Neuronal stem cell (in vitro differentiated cells): Measurements from ENCODE around the gene TPCN2.
A peak's percentile ranks its signal among the peaks of the same experiment; 100 is the strongest.
"Not testable (repeated sequence)": the region's sequence is repeated elsewhere in the genome, so short reads cannot be mapped to it uniquely, and the experiment has no call there.

ENCODE experiments used
- DNase-seq: peaks from one replicate; pipeline ENCODE4 v3.0.0-alpha.2; 2013; ENCODE audit warnings: low spot score
- H2AFZ ChIP-seq: one replicate; pipeline ENCODE4 v1.6.1; 2013; ENCODE audit warnings: mild to moderate bottlenecking, low read length, inconsistent platforms
- H2AK5ac ChIP-seq: 2 replicates; pipeline ENCODE4 v1.6.1; 2013; ENCODE audit warnings: low read depth, mild to moderate bottlenecking, inconsistent platforms, low read length, moderate library complexity, mixed read lengths
- H2BK120ac ChIP-seq: 2 replicates; pipeline ENCODE4 v1.6.1; 2013; ENCODE audit warnings: low read depth, mild to moderate bottlenecking, inconsistent platforms, low read length, moderate library complexity, mixed read lengths
- H2BK12ac ChIP-seq: one replicate; pipeline ENCODE4 v1.6.1; 2013; ENCODE audit warnings: low read length, inconsistent platforms
- H2BK15ac ChIP-seq: 2 replicates; pipeline ENCODE4 v1.6.1; 2013; ENCODE audit warnings: mild to moderate bottlenecking, low read length, inconsistent platforms, mixed read lengths
- H2BK5ac ChIP-seq: one replicate; pipeline ENCODE4 v1.6.1; 2013; ENCODE audit warnings: inconsistent platforms, mild to moderate bottlenecking, low read length, moderate library complexity
- H3K14ac ChIP-seq: one replicate; pipeline ENCODE4 v1.6.1; 2013; ENCODE audit warnings: low read length, inconsistent platforms
- H3K18ac ChIP-seq: 2 replicates; pipeline ENCODE4 v1.6.1; 2013; ENCODE audit warnings: low read length, inconsistent platforms
- H3K23ac ChIP-seq: 2 replicates; pipeline ENCODE4 v1.6.1; 2013; ENCODE audit warnings: low read depth, mild to moderate bottlenecking, mixed read lengths, low read length, inconsistent platforms; ENCODE audit not compliant: poor library complexity
- H3K27ac ChIP-seq: replicated peaks from 3 replicates; pipeline ENCODE4 v1.5.1; 2013; ENCODE audit warnings: low read length, inconsistent platforms
- H3K27me3 ChIP-seq, 3 experiments: 2 replicates each; pipeline ENCODE4 v1.6.1; 2013; ENCODE audit warnings: low read length in 3 of 3, mild to moderate bottlenecking in 2 of 3, inconsistent platforms in 1 of 3, low read depth in 1 of 3, mixed read lengths in 1 of 3, moderate library complexity in 1 of 3; ENCODE audit not compliant: control insufficient read depth in 3 of 3, insufficient read depth in 3 of 3
- H3K36me3 ChIP-seq, 2 donors: replicated peaks in 1 of 2; 2 replicates each; pipeline ENCODE4 v1.6.1; 2013; ENCODE audit warnings: low read length in 2 of 2; ENCODE audit not compliant: control insufficient read depth in 2 of 2, insufficient read depth in 2 of 2
- H3K4ac ChIP-seq: 2 replicates; pipeline ENCODE4 v1.6.1; 2013; ENCODE audit warnings: inconsistent platforms, mild to moderate bottlenecking, low read length, moderate library complexity
- H3K4me1 ChIP-seq, 2 donors: 1 replicate in 1 of 2; 2 replicates in 1 of 2; pipeline ENCODE4 v1.6.1; 2013; ENCODE audit warnings: low read length in 2 of 2, low read depth in 1 of 2; ENCODE audit not compliant: control insufficient read depth in 2 of 2, insufficient read depth in 1 of 2
- H3K4me2 ChIP-seq: one replicate; pipeline ENCODE4 v1.6.1; 2013; ENCODE audit warnings: mild to moderate bottlenecking, low read length, inconsistent platforms; ENCODE audit not compliant: insufficient read depth, poor library complexity, severe bottlenecking
- H3K4me3 ChIP-seq, 2 donors: 2 replicates each; pipeline ENCODE4 v1.5.1; 2013; ENCODE audit warnings: low read length in 2 of 2, mild to moderate bottlenecking in 2 of 2, inconsistent platforms in 1 of 2, moderate library complexity in 1 of 2
- H3K79me1 ChIP-seq: one replicate; pipeline ENCODE4 v1.6.1; 2013; ENCODE audit warnings: low read depth, mild to moderate bottlenecking, inconsistent platforms, low read length, moderate library complexity
- H3K9ac ChIP-seq: one replicate; pipeline ENCODE4 v1.6.1; 2013; ENCODE audit warnings: mild to moderate bottlenecking, low read depth, low read length, inconsistent platforms; ENCODE audit not compliant: poor library complexity
- H3K9me3 ChIP-seq, 2 donors: replicated peaks in 1 of 2; 2 replicates each; pipeline versions ENCODE3 to v1.6.1; 2013; ENCODE audit warnings: low read length in 2 of 2, mild to moderate bottlenecking in 2 of 2, inconsistent platforms in 1 of 2, low read depth in 1 of 2, mixed read lengths in 1 of 2, moderate library complexity in 1 of 2; ENCODE audit not compliant: control insufficient read depth in 2 of 2, insufficient read depth in 1 of 2
- H4K8ac ChIP-seq: one replicate; pipeline ENCODE4 v1.6.1; 2013; ENCODE audit warnings: low read depth, mild to moderate bottlenecking, inconsistent platforms, low read length, moderate library complexity
- H4K91ac ChIP-seq: one replicate; pipeline ENCODE4 v1.6.1; 2013; ENCODE audit warnings: low read length, low read depth, mild to moderate bottlenecking, inconsistent platforms; ENCODE audit not compliant: poor library complexity
- WGBS, 2 donors: extraction: QIAGEN DNeasy Blood & Tissue Kit; methylation state at CpG; one replicate each; pipeline ENCODE4 v1.1.7; 2013; ENCODE audit warnings: missing lambda C conversion rate in 2 of 2, mixed read lengths in 1 of 2; ENCODE audit not compliant: insufficient read length in 2 of 2, insufficient replicate concordance in 1 of 2; ENCODE audit errors: extremely low coverage in 2 of 2; 5-methylcytosine and 5-hydroxymethylcytosine counted together

Gene TPCN2

DNA sequence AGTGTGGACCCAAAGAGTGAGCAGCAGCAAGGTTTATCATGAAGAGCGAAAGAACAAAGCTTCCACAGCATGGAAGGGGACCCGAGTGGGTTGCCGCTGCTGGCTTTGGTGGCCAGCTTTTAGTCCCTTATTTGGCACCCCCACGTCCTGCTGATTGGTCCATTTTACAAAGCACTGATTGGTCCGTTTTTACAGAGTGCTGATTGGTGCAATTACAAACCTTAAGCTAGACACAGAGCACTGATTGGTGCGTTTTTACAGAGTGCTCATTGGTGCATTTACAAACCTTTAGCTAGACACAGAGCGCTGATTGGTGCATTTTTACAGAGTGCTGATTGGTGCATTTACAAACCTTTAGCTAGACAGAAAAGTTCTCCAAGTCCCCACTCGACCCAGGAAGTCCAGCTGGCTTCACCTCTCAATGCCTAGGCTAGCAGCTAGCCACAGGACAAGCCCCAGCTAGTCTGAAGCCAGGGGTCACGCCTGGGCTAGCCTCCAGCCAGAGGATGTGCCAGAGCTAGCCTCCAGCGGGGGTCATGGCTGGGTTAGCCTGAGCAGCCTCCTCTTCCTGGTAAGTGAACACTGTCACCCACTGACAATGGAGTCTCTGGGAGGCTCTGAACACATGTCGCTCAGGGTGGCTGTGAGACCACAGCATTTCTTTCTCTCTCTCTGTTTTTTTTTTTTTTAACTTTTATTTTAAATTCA, 100.8 kb downstream of the TPCN2 start:
- not testable (repeated sequence) for H2AK5ac ChIP-seq, H2BK12ac ChIP-seq, H3K4ac ChIP-seq, H3K79me1 ChIP-seq, DNase-seq, H3K23ac ChIP-seq, H2BK15ac ChIP-seq, H3K36me3 ChIP-seq, H3K4me2 ChIP-seq, H2AFZ ChIP-seq, H2BK5ac ChIP-seq, H3K14ac ChIP-seq, H3K9ac ChIP-seq, H4K91ac ChIP-seq, H4K8ac ChIP-seq, H2BK120ac ChIP-seq, H3K27ac ChIP-seq
- Histone ChIP-seq H3K4me1 (peaks cover 4 to 13% of the 10 kb centered on the region in 2 donors), H3K4me3 (peak overlapping the region in 1 of 2 donors; percentile 47), H3K18ac (peak overlapping the region; percentile 44), H3K9me3 (peaks cover 6 to 11% of the 10 kb centered on the region in 2 donors), H3K27me3 (peaks cover 0 to 13% (median 0%) of the 10 kb centered on the region in 3 experiments)
- no CpG with 5 or more reads among the region's 11 CpGs for WGBS, 2 donors

DNA sequence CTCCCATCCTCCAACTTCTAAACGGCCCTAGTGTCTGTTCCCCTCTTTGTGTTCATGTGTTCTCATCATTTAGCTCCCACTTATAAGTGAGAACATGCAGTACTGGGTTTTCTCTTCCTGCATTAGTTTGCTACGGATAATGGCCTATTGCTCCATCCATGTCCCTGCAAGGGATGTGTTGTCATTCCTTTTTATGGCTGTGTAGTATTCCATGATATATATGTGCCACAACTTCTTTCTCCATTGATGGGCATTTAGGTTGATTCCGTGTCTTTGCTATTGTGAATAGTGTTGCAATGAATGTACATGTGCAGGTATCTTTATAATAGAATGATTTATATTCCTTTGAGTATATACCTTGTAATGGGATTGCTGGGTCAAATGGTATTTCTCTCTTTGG, 101.4 kb downstream of the TPCN2 start:
- no peak overlapping the region for H2AFZ ChIP-seq
- H3K4me1 ChIP-seq = peaks cover 4 to 13% of the 10 kb centered on the region in 2 donors
- H4K91ac ChIP-seq = no peak overlapping the region
- no peak overlapping the region for H2BK120ac ChIP-seq
- H3K27ac ChIP-seq = no peak overlapping the region
- no CpG with 5 or more reads among the region's 3 CpGs for WGBS, 2 donors
- H3K23ac ChIP-seq = no peak overlapping the region
- no peak overlapping the region for H2BK15ac ChIP-seq
- no peak overlapping the region for H3K9ac ChIP-seq
- H2AK5ac ChIP-seq = no peak overlapping the region
- no peaks in the 10 kb centered on the region for H3K79me1 ChIP-seq
- no peak overlapping the region for H4K8ac ChIP-seq
- no peak overlapping the region for H3K4me3 ChIP-seq
- DNase-seq = no peak
- H2BK5ac ChIP-seq = no peak overlapping the region
- H2BK12ac ChIP-seq = no peak overlapping the region
- no peak overlapping the region for H3K14ac ChIP-seq
- no peak overlapping the region for H3K18ac ChIP-seq
- no peak overlapping the region for H3K4me2 ChIP-seq
- H3K9me3 ChIP-seq = peaks cover 6 to 11% of the 10 kb centered on the region in 2 donors
- peaks cover 0 to 2% of the 10 kb centered on the region in 2 donors for H3K36me3 ChIP-seq
- H3K27me3 ChIP-seq = peaks cover 0 to 13% (median 0%) of the 10 kb centered on the region in 3 experiments
- H3K4ac ChIP-seq = no peak overlapping the region

DNA sequence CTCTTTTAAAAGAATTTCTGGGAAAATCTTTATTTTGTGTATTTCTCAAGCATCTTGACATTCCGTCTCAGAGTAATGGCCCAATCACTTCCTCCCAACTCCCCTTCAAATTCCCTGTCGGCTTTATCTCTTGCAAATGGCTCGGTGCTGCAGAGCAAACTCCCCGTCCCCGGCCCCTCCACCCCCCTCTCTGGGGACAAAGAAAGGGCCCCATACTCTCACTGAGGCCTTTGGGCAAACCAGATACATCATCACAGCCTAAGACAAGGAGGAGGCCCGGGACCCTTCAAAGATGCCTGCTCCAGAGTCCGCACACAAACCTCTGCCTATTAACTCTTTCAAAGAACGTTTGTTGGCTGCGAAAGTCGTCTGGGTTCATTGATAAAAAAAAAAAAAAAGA, 103.1 kb downstream of the TPCN2 start:
- peaks cover 11 to 19% of the 10 kb centered on the region in 2 donors for H3K4me1 ChIP-seq
- H4K91ac ChIP-seq = no peak overlapping the region
- H3K36me3 ChIP-seq = no peaks in the 10 kb centered on the region
- H3K4ac ChIP-seq = no peak overlapping the region
- H3K27ac ChIP-seq = no peak overlapping the region
- no peak overlapping the region for H2BK120ac ChIP-seq
- no peak overlapping the region for H3K9ac ChIP-seq
- no peaks in the 10 kb centered on the region for H3K79me1 ChIP-seq
- H2BK5ac ChIP-seq = no peak overlapping the region
- no peak overlapping the region for H4K8ac ChIP-seq
- H3K18ac ChIP-seq = no peak overlapping the region
- no peak overlapping the region for H2BK12ac ChIP-seq
- H2AFZ ChIP-seq = peak overlapping the region; percentile 68
- WGBS, 2 donors = no CpG with 5 or more reads among the region's 10 CpGs
- H3K23ac ChIP-seq = no peak overlapping the region
- no peak overlapping the region for H3K14ac ChIP-seq
- H3K27me3 ChIP-seq = peaks cover 0 to 13% (median 0%) of the 10 kb centered on the region in 3 experiments
- H2BK15ac ChIP-seq = no peak overlapping the region
- no peak overlapping the region for H3K4me3 ChIP-seq
- peaks cover 0 to 3% of the 10 kb centered on the region in 2 donors for H3K9me3 ChIP-seq
- no peak overlapping the region for H3K4me2 ChIP-seq
- no peak for DNase-seq
- no peak overlapping the region for H2AK5ac ChIP-seq

DNA sequence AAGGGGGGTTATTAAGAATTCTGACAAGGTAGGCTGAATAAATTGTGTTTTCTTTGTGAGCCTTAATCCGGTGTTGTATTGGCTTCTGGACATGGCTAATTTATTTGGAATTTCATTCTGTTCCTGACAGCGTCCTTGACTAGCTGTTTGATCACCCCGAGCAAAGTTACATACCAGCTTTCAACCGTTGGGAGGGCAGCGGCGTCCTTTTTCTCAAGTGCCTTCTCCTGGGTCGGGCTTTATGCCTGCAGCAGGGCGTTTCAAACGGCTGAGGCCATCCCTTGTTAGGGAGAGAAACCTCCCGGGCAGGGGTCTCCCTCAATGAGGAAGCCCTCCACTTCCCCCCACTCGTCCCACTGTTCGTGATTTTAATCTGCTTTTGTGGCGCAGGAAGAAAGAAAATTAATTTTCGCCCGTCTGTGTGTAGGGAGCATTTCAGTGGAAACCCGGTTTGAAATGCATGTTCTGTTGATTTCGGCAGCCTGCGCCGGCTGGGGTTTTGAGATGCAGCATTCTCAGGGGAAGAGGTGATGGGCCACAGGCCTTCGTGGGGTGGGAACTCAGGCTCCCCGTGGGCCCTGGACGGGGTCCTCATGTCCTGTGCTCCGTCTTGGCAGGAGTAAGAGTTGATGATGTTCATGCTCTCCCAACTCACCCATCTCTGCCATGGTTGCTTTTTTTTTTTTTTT, 104.1 kb downstream of the TPCN2 start:
- peak overlapping the region; percentile 41 for H2AFZ ChIP-seq
- no peak overlapping the region for H2BK15ac ChIP-seq
- no peaks in the 10 kb centered on the region for H3K36me3 ChIP-seq
- no peak overlapping the region for H2BK120ac ChIP-seq
- no peak overlapping the region for H3K4me3 ChIP-seq
- H2BK12ac ChIP-seq = peak overlapping the region; percentile 51
- no peak for DNase-seq
- H2BK5ac ChIP-seq = no peak overlapping the region
- H3K4me2 ChIP-seq = no peak overlapping the region
- H3K79me1 ChIP-seq = no peaks in the 10 kb centered on the region
- H3K9me3 ChIP-seq = no peaks in the 10 kb centered on the region
- H3K9ac ChIP-seq = no peak overlapping the region
- no peak overlapping the region for H2AK5ac ChIP-seq
- WGBS, 2 donors = no CpG with 5 or more reads among the region's 23 CpGs
- no peak overlapping the region for H4K91ac ChIP-seq
- H4K8ac ChIP-seq = no peak overlapping the region
- H3K27ac ChIP-seq = no peak overlapping the region
- H3K4ac ChIP-seq = no peak overlapping the region
- H3K14ac ChIP-seq = no peak overlapping the region
- H3K18ac ChIP-seq = no peak overlapping the region
- peaks cover 19 to 26% of the 10 kb centered on the region in 2 donors for H3K4me1 ChIP-seq
- H3K27me3 ChIP-seq = peaks cover 0 to 13% (median 0%) of the 10 kb centered on the region in 3 experiments
- no peak overlapping the region for H3K23ac ChIP-seq
